ENCODE measurements around the gene OLFML2B. TPM values are rescaled to one million over a fixed set of nuclear protein-coding genes. Genes with fewer than 3 reads are reported as not detected.

Gene OLFML2B
- total RNA-seq, 1 experiment from 2014 or later: 1.4 TPM

GRCh38 chr1:162003830-162004215, 19.8 kb downstream of the OLFML2B start:
- H3K4me1 ChIP-seq (ENCODE audit: insufficient read depth, low read length): no peaks in the 10 kb centered on the region; the same call in 1 of the 2 replicates
- no peak overlapping the region for H3K4me2 ChIP-seq (ENCODE audit: insufficient read depth, insufficient read length, low read length)
- H2BK120ac ChIP-seq (ENCODE audit: low read depth, low read length, poor library complexity, severe bottlenecking): no peak overlapping the region
- H3K9me3 ChIP-seq (ENCODE audit: control insufficient read depth, low read depth, low read length): no peaks in the 10 kb centered on the region
- no peak overlapping the region for H3K27ac ChIP-seq (ENCODE audit: insufficient read length, low read depth, low read length)
- H4K5ac ChIP-seq (ENCODE audit: insufficient read length, low read depth, low read length): no peak overlapping the region
- no peak for TF ChIP-seq CTCF (conservative IDR thresholded peaks at IDR 0.05)
- WGBS (ENCODE audit: extremely low coverage, insufficient read length, low lambda C conversion rate): no CpG with 5 or more reads among the region's 5 CpGs
- H2BK5ac ChIP-seq (ENCODE audit: insufficient read length, low read length): no peak overlapping the region
- Mint-ChIP-seq H3K36me3 (ENCODE audit: insufficient read depth in 1 of 3, low read depth in 3 of 3) (no peaks in the 10 kb centered on the region), H3K27ac (peak overlapping the region in 1 of 3 experiments; percentile 61; a peak in 2 of 7 replicates), H3K4me3 (no peak overlapping the region), H3K4me1 (peaks cover 7 to 13% of the 10 kb centered on the region in 2 experiments), H3K9me3 (no peaks in the 10 kb centered on the region), H3K27me3 (ENCODE audit: low read depth) (no peaks in the 10 kb centered on the region)
- no peaks in the 10 kb centered on the region for H3K23me2 ChIP-seq (ENCODE audit: insufficient read length, low read depth, low read length, poor library complexity, severe bottlenecking)
- H3K56ac ChIP-seq (ENCODE audit: insufficient read length, low read depth, low read length): no peak overlapping the region
- H3K27me3 ChIP-seq (ENCODE audit: insufficient read depth, low read length): no peaks in the 10 kb centered on the region
- H2BK12ac ChIP-seq (ENCODE audit: insufficient read length, low read depth, low read length): no peak overlapping the region
- no peak overlapping the region for H3K9ac ChIP-seq (ENCODE audit: extremely low read depth, insufficient read length, low read length)
- no peak overlapping the region for H3T11ph ChIP-seq (ENCODE audit: low read length)
- no peak overlapping the region for H4K8ac ChIP-seq (replicated peaks; ENCODE audit: insufficient read length, low read depth, low read length)
- no peak overlapping the region for H2AFZ ChIP-seq (ENCODE audit: low read length)
- no peaks in the 10 kb centered on the region for H3K79me2 ChIP-seq (ENCODE audit: insufficient read depth, low read length)
- no peaks in the 10 kb centered on the region for H4K20me1 ChIP-seq (ENCODE audit: control insufficient read depth, insufficient read depth, insufficient read length)
- DNase-seq: no peak
- H3K4ac ChIP-seq (ENCODE audit: low read depth, low read length): no peak overlapping the region
- no peak overlapping the region for H3K14ac ChIP-seq (ENCODE audit: insufficient read depth, low read length)
- H4K91ac ChIP-seq (ENCODE audit: insufficient read length, low read depth, low read length): no peak overlapping the region
- H2AK5ac ChIP-seq (ENCODE audit: insufficient read length, low read length): no peak overlapping the region
- no peak overlapping the region for H3K18ac ChIP-seq (ENCODE audit: insufficient read length, low read depth, low read length)
- H2BK20ac ChIP-seq (ENCODE audit: low read depth, low read length, poor library complexity, severe bottlenecking): no peak overlapping the region
- no peak overlapping the region for H3K23ac ChIP-seq (ENCODE audit: insufficient read length, low read depth, low read length)
- H3K79me1 ChIP-seq (ENCODE audit: insufficient read depth, low read depth, low read length, poor library complexity, severe bottlenecking): no peaks in the 10 kb centered on the region
- no peak overlapping the region for H2BK15ac ChIP-seq (ENCODE audit: low read depth, low read length)

Data from H9 (cell line).